ENCODE data around the gene PIEZO2. TPM values are rescaled to one million over a fixed set of nuclear protein-coding genes. Genes with fewer than 3 reads are reported as not detected.

The PIEZO2 gene
- total and polyA plus RNA-seq, 2 experiments from 2014 or later = 24.5 to 70.8 TPM

DNA sequence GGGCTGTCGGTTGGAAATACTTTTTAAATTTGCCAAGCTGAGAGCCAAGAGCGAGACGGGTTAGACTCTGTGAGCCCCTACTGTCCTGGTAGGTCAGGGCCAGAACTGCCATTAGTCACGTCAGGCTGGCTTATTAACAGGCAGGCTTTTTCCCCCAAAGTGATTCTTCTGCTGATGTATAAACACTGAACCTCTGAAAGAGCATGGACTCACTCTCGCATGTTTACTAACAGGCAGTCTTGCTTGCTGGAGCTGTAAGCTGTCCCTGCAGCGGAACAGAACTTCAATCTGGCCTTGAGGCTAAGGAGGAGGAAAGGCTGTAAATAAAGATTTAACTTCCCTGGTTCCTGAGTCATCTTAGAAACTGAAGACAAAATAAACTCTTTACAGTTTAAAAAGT lies 288.4 kb downstream of the PIEZO2 start:
- H3K4me2 ChIP-seq = peak overlapping the region; percentile 1
- peak overlapping the region; percentile 38 for H3K27ac ChIP-seq
- no peaks in the 10 kb centered on the region for H3K36me3 ChIP-seq (replicated peaks; ENCODE audit: insufficient read depth, low read depth)
- 42% methylated on average over 6 of the region's 6 CpGs for WGBS (ENCODE audit: low lambda C conversion rate, missing lambda C conversion rate)
- DNase-seq (ENCODE audit: low spot score) = peak; percentile 54
- no peaks in the 10 kb centered on the region for H3K9me3 ChIP-seq (ENCODE audit: low read depth)
- H2AFZ ChIP-seq = no peak overlapping the region
- H3K4me3 ChIP-seq = no peak overlapping the region
- H3K79me2 ChIP-seq = no peaks in the 10 kb centered on the region
- TF ChIP-seq EZH2 (IDR thresholded peaks at IDR 0.05; ENCODE audit: borderline replicate concordance) (no peak), EZH2phosphoT487 (IDR thresholded peaks at IDR 0.05; ENCODE audit: low read depth, severe bottlenecking, unreplicated experiment) (no peak), CTCF (IDR thresholded peaks at IDR 0.05; ENCODE audit: poor library complexity) (no peak)
- H3K27me3 ChIP-seq = no peaks in the 10 kb centered on the region
- H3K9me2 ChIP-seq (replicated peaks; ENCODE audit: insufficient read depth) = no peaks in the 10 kb centered on the region
- H4K20me1 ChIP-seq (ENCODE audit: insufficient read depth, poor library complexity, severe bottlenecking) = no peaks in the 10 kb centered on the region
- H3K4me1 ChIP-seq (ENCODE audit: insufficient read depth) = peaks cover 19% of the 10 kb centered on the region

- no peak for DNase-seq (ENCODE audit: low spot score)
- Histone ChIP-seq H3K9me3 (ENCODE audit: low read depth) (no peaks in the 10 kb centered on the region), H3K27me3 (no peaks in the 10 kb centered on the region), H3K9me2 (replicated peaks; ENCODE audit: insufficient read depth) (no peaks in the 10 kb centered on the region), H3K79me2 (no peaks in the 10 kb centered on the region), H3K4me2 (no peak overlapping the region), H3K4me1 (ENCODE audit: insufficient read depth) (peaks cover 19% of the 10 kb centered on the region), H4K20me1 (ENCODE audit: insufficient read depth, poor library complexity, severe bottlenecking) (no peaks in the 10 kb centered on the region), H3K4me3 (no peak overlapping the region), H3K36me3 (replicated peaks; ENCODE audit: insufficient read depth, low read depth) (no peaks in the 10 kb centered on the region), H3K27ac (peak overlapping the region; percentile 10), H2AFZ (no peak overlapping the region)
- WGBS (ENCODE audit: low lambda C conversion rate, missing lambda C conversion rate) = 91% methylated on average over 4 of the region's 4 CpGs
- TF ChIP-seq EZH2phosphoT487 (IDR thresholded peaks at IDR 0.05; ENCODE audit: low read depth, severe bottlenecking, unreplicated experiment) = no peak
- no peak for TF ChIP-seq EZH2 (IDR thresholded peaks at IDR 0.05; ENCODE audit: borderline replicate concordance)
- TF ChIP-seq CTCF (IDR thresholded peaks at IDR 0.05; ENCODE audit: poor library complexity) = no peak
Measured at GRCh38 chr18:10860382-10860781, 289.0 kb downstream of the PIEZO2 start.

DNA sequence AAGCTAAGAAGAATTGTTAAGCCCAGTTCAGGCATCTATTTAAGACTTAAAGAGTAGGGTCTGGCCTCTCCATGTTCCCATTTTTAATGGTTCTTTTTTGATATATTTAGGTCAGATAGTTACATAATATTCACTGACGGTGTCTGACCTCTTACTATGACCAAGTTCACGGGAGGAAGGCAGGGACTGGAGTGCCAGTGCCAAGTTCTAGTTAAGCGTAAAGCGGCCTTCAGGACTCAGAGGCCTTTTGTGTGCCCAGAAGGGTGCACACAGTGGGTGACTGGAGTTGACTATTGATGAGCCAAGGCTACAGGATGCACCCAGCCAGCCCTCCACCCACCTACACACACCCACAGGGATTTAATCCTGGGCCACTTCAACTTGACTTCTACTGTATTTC lies 290.9 kb downstream of the PIEZO2 start:
- Histone ChIP-seq H3K27ac (no peak overlapping the region), H4K20me1 (ENCODE audit: insufficient read depth, poor library complexity, severe bottlenecking) (no peaks in the 10 kb centered on the region), H3K4me1 (ENCODE audit: insufficient read depth) (peaks cover 19% of the 10 kb centered on the region), H2AFZ (no peak overlapping the region), H3K4me3 (no peak overlapping the region), H3K36me3 (replicated peaks; ENCODE audit: insufficient read depth, low read depth) (no peaks in the 10 kb centered on the region), H3K4me2 (no peak overlapping the region), H3K9me2 (replicated peaks; ENCODE audit: insufficient read depth) (no peaks in the 10 kb centered on the region), H3K27me3 (no peaks in the 10 kb centered on the region), H3K9me3 (ENCODE audit: low read depth) (no peaks in the 10 kb centered on the region), H3K79me2 (no peaks in the 10 kb centered on the region)
- TF ChIP-seq EZH2 (IDR thresholded peaks at IDR 0.05; ENCODE audit: borderline replicate concordance) (no peak), CTCF (IDR thresholded peaks at IDR 0.05; ENCODE audit: poor library complexity) (no peak), EZH2phosphoT487 (IDR thresholded peaks at IDR 0.05; ENCODE audit: low read depth, severe bottlenecking, unreplicated experiment) (no peak)
- DNase-seq (ENCODE audit: low spot score) = no peak
- 96% methylated on average over 4 of the region's 4 CpGs for WGBS (ENCODE audit: low lambda C conversion rate, missing lambda C conversion rate)

DNA sequence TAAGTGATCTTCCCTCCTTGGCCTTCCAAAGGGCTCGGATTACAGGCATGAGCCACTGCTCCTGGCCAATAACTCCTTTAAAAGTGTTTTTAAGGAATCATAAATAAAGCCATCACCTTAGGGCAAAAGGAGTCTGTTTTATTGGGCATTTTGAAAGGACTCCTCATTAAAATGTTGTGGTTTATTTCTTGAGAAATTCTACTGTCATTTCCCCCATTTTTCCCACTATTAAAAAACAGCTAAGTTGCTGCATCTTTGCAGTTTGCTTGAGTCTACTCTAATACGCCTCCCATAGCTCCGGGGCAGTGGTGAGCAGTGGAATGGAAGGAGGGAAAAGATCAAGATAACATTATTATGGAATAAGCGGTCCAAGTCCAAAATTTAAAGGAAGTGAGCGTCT lies 293.2 kb downstream of the PIEZO2 start:
- DNase-seq (ENCODE audit: low spot score) = no peak
- Histone ChIP-seq H3K9me2 (replicated peaks; ENCODE audit: insufficient read depth) (no peaks in the 10 kb centered on the region), H3K4me2 (no peak overlapping the region), H3K9me3 (ENCODE audit: low read depth) (no peaks in the 10 kb centered on the region), H3K27ac (no peak overlapping the region), H4K20me1 (ENCODE audit: insufficient read depth, poor library complexity, severe bottlenecking) (no peaks in the 10 kb centered on the region), H3K79me2 (no peaks in the 10 kb centered on the region), H3K27me3 (no peaks in the 10 kb centered on the region), H3K4me3 (no peak overlapping the region), H3K36me3 (replicated peaks; ENCODE audit: insufficient read depth, low read depth) (no peaks in the 10 kb centered on the region), H3K4me1 (ENCODE audit: insufficient read depth) (peaks cover 26% of the 10 kb centered on the region), H2AFZ (no peak overlapping the region)
- no peak for TF ChIP-seq CTCF (IDR thresholded peaks at IDR 0.05; ENCODE audit: poor library complexity)
- TF ChIP-seq EZH2 (IDR thresholded peaks at IDR 0.05; ENCODE audit: borderline replicate concordance) = no peak
- TF ChIP-seq EZH2phosphoT487 (IDR thresholded peaks at IDR 0.05; ENCODE audit: low read depth, severe bottlenecking, unreplicated experiment) = no peak
- WGBS (ENCODE audit: low lambda C conversion rate, missing lambda C conversion rate) = 68% methylated on average over 5 of the region's 5 CpGs

Measured in hepatocyte (in vitro differentiated cells).